IPS DF 6.9 (cell line): ENCODE results near the gene SPAG4.
A peak's percentile ranks its signal among the peaks of the same experiment; 100 is the strongest.

ENCODE experiments used
- DNase-seq: peaks from one replicate; pipeline ENCODE4 v3.0.0-alpha.2; 2013; ENCODE audit warnings: low read depth, low spot score
- H3K27ac ChIP-seq: one replicate; pipeline ENCODE4 v1.5.1; 2013; ENCODE audit warnings: low read length, control low read depth
- H3K27me3 ChIP-seq: 2 replicates; pipeline ENCODE4 v1.6.1; 2013; ENCODE audit warnings: mild to moderate bottlenecking, low read length; ENCODE audit not compliant: control insufficient read depth, insufficient read depth
- H3K36me3 ChIP-seq: 2 replicates; pipeline ENCODE4 v1.6.1; 2013; ENCODE audit warnings: low read length; ENCODE audit not compliant: control insufficient read depth, insufficient read depth
- H3K4me1 ChIP-seq: 2 replicates; pipeline ENCODE4 v1.6.1; 2013; ENCODE audit warnings: low read length; ENCODE audit not compliant: control insufficient read depth, insufficient read depth
- H3K4me3 ChIP-seq: 2 replicates; pipeline ENCODE4 v1.5.1; 2013; ENCODE audit warnings: mild to moderate bottlenecking, low read length
- H3K9me3 ChIP-seq: 2 replicates; pipeline ENCODE4 v1.6.1; 2013; ENCODE audit warnings: low read length, inconsistent platforms; ENCODE audit not compliant: control insufficient read depth, insufficient read depth
- WGBS: extraction: QIAGEN DNeasy Blood & Tissue Kit; methylation state at CpG from one replicate; pipeline ENCODE4 v1.1.7; 2013; ENCODE audit warnings: mixed read lengths, missing lambda C conversion rate; ENCODE audit not compliant: insufficient read length, insufficient coverage; 5-methylcytosine and 5-hydroxymethylcytosine counted together

Gene SPAG4, protein sequence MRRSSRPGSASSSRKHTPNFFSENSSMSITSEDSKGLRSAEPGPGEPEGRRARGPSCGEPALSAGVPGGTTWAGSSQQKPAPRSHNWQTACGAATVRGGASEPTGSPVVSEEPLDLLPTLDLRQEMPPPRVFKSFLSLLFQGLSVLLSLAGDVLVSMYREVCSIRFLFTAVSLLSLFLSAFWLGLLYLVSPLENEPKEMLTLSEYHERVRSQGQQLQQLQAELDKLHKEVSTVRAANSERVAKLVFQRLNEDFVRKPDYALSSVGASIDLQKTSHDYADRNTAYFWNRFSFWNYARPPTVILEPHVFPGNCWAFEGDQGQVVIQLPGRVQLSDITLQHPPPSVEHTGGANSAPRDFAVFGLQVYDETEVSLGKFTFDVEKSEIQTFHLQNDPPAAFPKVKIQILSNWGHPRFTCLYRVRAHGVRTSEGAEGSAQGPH

DNA sequence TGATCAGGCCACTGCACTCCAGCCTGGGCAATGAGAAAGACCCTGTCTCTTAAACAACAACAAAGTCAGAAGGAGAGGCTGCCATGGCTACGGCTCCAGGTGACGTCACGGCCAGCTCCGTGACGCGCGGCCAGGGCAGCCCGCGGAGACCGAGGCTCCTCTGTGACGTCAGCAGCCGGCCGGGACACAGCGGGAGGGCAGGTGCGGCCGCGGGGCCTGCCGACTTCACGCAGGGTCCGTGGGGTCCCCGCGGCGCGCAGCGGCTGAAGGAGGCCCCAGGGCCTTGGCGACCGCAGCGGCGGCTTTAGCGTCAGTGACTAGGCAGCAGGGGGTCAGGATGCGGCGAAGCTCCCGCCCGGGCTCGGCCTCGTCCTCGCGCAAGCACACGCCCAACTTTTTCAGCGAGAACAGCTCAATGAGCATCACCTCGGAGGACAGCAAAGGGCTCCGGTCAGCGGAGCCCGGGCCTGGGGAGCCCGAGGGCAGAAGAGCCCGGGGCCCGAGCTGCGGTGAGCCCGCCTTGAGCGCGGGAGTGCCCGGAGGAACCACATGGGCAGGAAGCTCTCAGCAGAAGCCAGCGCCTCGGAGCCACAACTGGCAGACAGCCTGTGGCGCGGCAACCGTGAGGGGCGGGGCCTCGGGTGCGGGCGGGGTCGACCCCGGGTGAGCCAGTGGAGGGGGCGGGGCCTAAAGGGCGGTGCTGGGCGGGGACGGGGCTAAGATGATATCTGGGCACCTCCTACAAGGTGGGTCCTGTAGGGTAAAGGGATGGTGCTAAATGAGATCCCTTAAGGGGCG lies at the start of gene SPAG4:
TSS of gene SPAG4 (plus strand) at position 163 of the 798 bp plus-strand sequence. CDS start at position 338, 175 bp downstream.
- WGBS: no CpG with 5 or more reads among the region's 68 CpGs
- H3K27me3 ChIP-seq: no peaks in the 10 kb centered on the region
- peak within 1 kb of the TSS; percentile 50; the same call in 1 of the 2 replicates for H3K4me3 ChIP-seq
- no peak within 1 kb of the TSS for H3K27ac ChIP-seq
- DNase-seq: peak; percentile 98
- H3K4me1 ChIP-seq: peaks cover 8% of the 10 kb centered on the region
- no peaks in the 10 kb centered on the region for H3K36me3 ChIP-seq
- H3K9me3 ChIP-seq: no peaks in the 10 kb centered on the region

DNA sequence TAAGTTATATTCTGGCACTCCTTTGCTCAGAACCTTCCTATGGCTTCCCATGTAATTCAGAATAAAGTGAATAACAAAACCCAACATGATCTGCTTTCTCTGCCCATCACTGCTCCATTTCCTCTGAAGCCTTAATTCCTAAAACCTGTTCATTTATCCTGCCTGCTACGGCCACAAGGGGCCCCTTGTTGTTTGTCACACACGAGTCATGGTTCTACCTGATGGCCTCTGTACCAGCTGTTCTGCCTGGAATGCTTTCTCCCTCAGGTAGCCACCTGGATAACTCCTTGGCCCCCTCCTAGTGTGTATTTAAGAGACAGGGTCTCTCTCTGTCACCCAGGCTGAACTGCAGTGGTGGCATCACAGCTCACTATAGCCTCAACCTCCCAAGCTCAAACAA lies 47.0 kb upstream of the SPAG4 start:
- no peak overlapping the region for H3K27ac ChIP-seq
- H3K36me3 ChIP-seq: no peaks in the 10 kb centered on the region
- no peaks in the 10 kb centered on the region for H3K4me1 ChIP-seq
- no peaks in the 10 kb centered on the region for H3K9me3 ChIP-seq
- H3K4me3 ChIP-seq: no peak overlapping the region
- no CpG with 5 or more reads among the region's 2 CpGs for WGBS
- H3K27me3 ChIP-seq: no peaks in the 10 kb centered on the region
- DNase-seq: no peak

DNA sequence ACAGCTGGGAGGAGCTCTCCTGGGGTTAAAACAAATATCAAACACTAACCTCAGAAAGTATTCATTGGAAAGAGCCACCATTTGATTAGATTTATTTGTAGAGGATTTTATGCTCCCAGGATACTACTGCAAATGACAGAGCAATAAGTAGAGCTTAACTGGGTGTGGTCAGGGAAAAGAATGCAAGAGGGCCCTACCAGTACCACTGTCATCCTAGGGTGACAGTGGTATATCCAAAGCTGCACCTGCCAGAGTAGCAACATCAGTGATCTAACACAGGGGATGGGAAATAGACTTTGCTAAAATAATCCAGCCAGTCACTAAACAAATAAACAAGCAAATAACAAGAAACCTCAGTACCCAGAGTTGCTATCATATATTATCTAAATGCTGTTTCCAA lies 44.1 kb upstream of the SPAG4 start:
- Histone ChIP-seq H3K4me3 (no peak overlapping the region), H3K36me3 (no peaks in the 10 kb centered on the region), H3K9me3 (no peaks in the 10 kb centered on the region), H3K27me3 (no peaks in the 10 kb centered on the region), H3K27ac (no peak overlapping the region), H3K4me1 (no peaks in the 10 kb centered on the region)
- DNase-seq: no peak

DNA sequence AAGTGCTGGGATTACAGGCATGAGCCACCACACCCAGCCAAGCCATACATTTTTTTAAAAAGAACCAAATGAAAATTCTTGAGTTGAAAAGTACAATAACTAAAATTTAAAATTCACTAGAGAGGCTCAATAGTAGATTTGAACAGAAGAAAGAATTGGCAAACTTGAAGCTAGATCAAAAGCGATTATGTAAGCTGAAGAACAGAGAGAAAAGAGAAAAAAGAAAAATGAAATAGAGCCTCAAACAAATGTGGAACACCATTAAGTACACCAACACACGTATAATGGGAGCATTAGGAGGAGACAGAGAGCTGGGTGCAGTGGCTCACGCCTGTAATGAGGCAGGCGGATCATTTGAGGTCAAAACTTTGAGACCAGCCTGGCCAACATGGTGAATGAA lies 42.8 kb upstream of the SPAG4 start:
- no peak overlapping the region for H3K4me3 ChIP-seq
- H3K27ac ChIP-seq: no peak overlapping the region
- H3K9me3 ChIP-seq: no peaks in the 10 kb centered on the region
- no peaks in the 10 kb centered on the region for H3K4me1 ChIP-seq
- no peak for DNase-seq
- no peaks in the 10 kb centered on the region for H3K27me3 ChIP-seq
- H3K36me3 ChIP-seq: no peaks in the 10 kb centered on the region
- no CpG with 5 or more reads among the region's 4 CpGs for WGBS

DNA sequence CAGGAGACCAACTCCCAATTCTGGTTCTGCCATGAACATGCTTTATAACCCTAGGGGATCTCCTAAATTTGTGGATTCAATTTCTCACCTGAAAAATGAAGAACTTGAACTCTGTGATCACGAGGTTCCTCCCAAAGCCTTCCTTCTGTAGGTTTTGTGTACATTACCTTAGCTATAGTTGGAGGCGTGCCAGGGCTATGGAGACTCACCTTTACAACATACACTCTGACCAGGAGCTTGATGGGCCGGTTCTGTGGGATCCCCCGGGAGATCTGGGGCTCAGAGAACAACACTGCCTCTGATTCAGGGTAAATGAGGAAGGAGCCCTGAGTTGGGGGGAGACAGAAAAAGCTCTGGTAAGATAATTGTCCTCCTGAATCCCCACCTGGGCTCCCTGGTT lies 39.7 kb upstream of the SPAG4 start:
- WGBS: no CpG with 5 or more reads among the region's 4 CpGs
- H3K27ac ChIP-seq: no peak overlapping the region
- H3K27me3 ChIP-seq: no peaks in the 10 kb centered on the region
- no peak for DNase-seq
- no peaks in the 10 kb centered on the region for H3K4me1 ChIP-seq
- H3K9me3 ChIP-seq: no peaks in the 10 kb centered on the region
- no peak overlapping the region for H3K4me3 ChIP-seq
- no peaks in the 10 kb centered on the region for H3K36me3 ChIP-seq

DNA sequence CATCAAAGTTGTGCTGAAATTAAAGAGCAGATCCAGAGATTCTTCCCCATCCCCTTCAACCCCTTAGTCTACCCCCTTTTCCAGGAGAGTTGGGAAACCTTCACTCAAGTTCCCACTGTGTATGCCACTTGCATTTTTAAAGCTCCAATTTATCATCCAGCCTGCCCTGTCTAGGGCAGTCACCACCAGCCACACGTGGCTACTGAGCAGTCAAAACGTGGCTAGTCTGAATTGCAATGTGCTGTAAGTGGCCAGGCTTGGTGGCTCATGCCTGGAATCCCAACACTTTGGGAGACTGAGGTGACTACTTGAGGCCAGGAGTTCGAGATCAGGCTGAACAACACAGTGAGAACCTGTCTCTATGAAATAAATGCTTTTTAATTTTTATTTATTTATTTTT lies 38.8 kb upstream of the SPAG4 start:
- no peak for DNase-seq
- WGBS: no CpG with 5 or more reads among the region's 3 CpGs

DNA sequence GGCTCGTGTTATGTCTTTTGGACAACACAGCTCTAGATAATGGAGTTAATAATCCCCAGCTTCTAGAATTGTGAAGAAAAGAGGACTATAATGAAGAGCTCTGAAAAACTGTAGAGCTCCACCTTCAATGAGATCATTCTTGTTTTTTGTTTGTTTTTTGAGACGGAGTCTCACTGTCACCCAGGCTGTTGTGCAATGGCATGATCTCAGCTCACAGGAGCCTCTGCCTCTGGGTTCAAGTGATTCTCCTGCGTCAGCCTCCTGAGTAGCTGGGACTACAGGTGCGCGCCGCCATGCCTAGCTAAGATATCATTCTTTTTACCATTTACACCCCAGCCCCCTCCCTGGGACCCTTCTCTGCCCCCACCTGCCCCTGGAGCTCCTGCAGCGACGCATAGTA lies 37.2 kb upstream of the SPAG4 start:
- H3K27me3 ChIP-seq: no peaks in the 10 kb centered on the region
- DNase-seq: no peak
- no peak overlapping the region for H3K4me3 ChIP-seq
- H3K36me3 ChIP-seq: no peaks in the 10 kb centered on the region
- WGBS: no CpG with 5 or more reads among the region's 8 CpGs
- no peak overlapping the region for H3K27ac ChIP-seq
- H3K9me3 ChIP-seq: no peaks in the 10 kb centered on the region
- H3K4me1 ChIP-seq: no peaks in the 10 kb centered on the region

More for the DNA sequence above, 38.8 kb upstream of the SPAG4 start:
- Histone ChIP-seq H3K9me3 (no peaks in the 10 kb centered on the region), H3K27ac (no peak overlapping the region), H3K27me3 (no peaks in the 10 kb centered on the region), H3K4me1 (no peaks in the 10 kb centered on the region), H3K36me3 (no peaks in the 10 kb centered on the region), H3K4me3 (no peak overlapping the region)

DNA sequence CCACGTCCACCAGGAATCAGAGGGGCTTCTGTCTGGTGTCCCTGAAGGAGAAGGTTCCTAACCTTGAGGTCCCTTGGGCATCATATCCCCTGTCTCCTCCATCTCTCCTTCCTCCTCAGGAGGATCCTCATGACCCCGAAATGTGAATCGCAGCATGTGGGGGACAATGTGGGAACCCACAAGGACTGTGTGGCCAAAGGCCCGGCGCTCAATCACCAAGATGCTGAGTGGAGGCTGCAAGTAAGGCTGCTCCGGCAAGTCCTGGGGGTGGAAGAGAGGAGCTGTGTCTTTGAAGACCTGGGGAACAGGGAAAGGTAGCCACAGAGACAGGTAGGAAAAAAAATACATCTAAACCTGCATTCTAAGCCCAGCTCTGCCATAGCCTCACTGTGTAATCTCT lies 36.4 kb upstream of the SPAG4 start:
- no peaks in the 10 kb centered on the region for H3K27me3 ChIP-seq
- DNase-seq: no peak
- WGBS: no CpG with 5 or more reads among the region's 6 CpGs
- no peaks in the 10 kb centered on the region for H3K4me1 ChIP-seq
- H3K36me3 ChIP-seq: no peaks in the 10 kb centered on the region
- H3K9me3 ChIP-seq: no peaks in the 10 kb centered on the region
- H3K27ac ChIP-seq: no peak overlapping the region
- no peak overlapping the region for H3K4me3 ChIP-seq

DNA sequence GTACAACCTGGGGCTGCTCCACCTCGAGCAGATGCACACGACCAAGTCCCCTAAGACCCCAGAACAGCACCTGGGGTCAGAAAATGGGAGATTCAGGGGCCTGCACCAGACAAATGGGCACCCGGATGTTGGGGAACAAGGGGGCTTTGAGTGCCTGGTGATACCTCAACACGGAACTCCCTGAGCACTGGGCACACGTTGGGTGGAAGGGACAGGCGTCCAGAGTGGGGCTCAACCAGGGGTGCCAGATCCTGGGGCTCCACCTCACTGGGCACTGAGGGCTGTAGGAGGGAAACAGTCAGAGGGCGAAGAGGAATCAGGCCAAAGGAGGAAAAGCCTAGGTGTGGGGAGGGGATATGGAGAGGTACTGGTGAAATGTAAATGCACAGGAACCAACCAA lies 33.5 kb upstream of the SPAG4 start:
- DNase-seq: no peak
- Histone ChIP-seq H3K4me3 (no peak overlapping the region), H3K27ac (no peak overlapping the region), H3K4me1 (no peaks in the 10 kb centered on the region), H3K9me3 (no peaks in the 10 kb centered on the region), H3K36me3 (no peaks in the 10 kb centered on the region), H3K27me3 (no peaks in the 10 kb centered on the region)
- no CpG with 5 or more reads among the region's 7 CpGs for WGBS

DNA sequence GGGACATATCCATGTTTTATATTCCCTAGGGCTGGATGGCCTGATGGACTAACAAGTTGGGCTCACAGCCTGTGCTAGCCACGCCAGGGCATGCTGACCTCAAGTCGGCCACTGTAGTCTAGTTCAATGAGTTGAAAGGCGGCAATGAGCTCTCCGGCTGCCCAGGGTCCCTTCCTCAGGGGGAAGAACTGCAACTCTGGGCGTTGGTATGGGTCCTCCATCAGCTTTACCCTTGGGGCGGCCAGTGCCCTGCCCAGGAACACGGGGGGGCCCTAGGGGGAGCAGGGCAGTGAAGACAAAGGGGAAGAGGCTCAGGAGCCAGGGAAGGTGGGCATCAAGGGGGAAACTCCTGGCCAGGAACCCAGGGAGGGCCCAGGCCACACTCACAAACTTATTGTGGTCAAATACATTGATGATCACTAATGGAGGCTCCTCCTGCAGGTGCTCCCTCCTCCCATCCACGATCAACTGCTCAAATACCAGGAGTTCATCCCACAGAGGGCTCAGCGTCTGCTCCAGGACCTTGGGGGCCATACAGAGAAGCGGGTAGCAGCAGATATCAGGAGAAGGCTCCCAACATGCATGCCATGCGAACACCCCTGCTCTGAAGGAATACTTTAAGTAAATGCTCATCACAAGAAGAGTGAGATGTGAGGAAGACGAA lies 32.8 kb upstream of the SPAG4 start:
- Histone ChIP-seq H3K27ac (no peak overlapping the region), H3K27me3 (no peaks in the 10 kb centered on the region), H3K4me3 (no peak overlapping the region), H3K4me1 (no peaks in the 10 kb centered on the region), H3K36me3 (no peaks in the 10 kb centered on the region), H3K9me3 (no peaks in the 10 kb centered on the region)
- DNase-seq: no peak
- no CpG with 5 or more reads among the region's 12 CpGs for WGBS
